ENCODE measurements around the gene PRMT1. TPM values are rescaled to one million over a fixed set of nuclear protein-coding genes. Genes with fewer than 3 reads are reported as not detected.

PRMT1 gene
- total RNA-seq, 4 donors from 2014 or later, result 102 to 191 (median 144) TPM

DNA sequence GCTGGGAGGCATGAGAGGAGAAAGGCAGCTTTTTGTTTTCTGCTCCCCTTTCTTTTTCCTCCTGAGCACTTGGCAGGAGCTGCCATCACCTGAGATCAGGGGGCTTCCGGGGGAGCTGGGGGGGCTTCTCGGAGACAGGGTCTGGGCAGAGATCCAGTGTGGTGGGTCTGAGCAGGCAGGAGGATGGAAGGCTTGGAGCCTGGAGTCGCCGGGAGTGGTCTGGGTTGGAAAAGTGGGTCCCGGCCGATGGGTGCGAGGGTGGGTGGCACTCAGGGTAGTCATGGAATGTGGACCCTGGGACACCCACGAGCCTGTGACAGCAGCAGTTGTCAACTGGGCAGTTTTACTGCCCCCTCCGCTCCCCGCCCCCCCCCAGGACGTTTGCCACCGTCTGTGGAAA is 10.1 kb downstream of the PRMT1 start:
- no peaks in the 10 kb centered on the region for H3K9me3 ChIP-seq
- H3K27me3 ChIP-seq, result peaks cover 0 to 37% (median 13%) of the 10 kb centered on the region in 4 donors
- intact Hi-C loops (cut with DNase I), result no loop called here
- H3K4me1 ChIP-seq, result peaks cover 31 to 41% (median 33%) of the 10 kb centered on the region in 4 donors
- TF ChIP-seq POLR2A (IDR thresholded peaks at IDR 0.05; ENCODE audit: low read depth) (no peak), EP300 (IDR thresholded peaks at IDR 0.05) (no peak), POLR2AphosphoS5 (IDR thresholded peaks at IDR 0.05) (no peak)
- TF ChIP-seq, protein P1, sequence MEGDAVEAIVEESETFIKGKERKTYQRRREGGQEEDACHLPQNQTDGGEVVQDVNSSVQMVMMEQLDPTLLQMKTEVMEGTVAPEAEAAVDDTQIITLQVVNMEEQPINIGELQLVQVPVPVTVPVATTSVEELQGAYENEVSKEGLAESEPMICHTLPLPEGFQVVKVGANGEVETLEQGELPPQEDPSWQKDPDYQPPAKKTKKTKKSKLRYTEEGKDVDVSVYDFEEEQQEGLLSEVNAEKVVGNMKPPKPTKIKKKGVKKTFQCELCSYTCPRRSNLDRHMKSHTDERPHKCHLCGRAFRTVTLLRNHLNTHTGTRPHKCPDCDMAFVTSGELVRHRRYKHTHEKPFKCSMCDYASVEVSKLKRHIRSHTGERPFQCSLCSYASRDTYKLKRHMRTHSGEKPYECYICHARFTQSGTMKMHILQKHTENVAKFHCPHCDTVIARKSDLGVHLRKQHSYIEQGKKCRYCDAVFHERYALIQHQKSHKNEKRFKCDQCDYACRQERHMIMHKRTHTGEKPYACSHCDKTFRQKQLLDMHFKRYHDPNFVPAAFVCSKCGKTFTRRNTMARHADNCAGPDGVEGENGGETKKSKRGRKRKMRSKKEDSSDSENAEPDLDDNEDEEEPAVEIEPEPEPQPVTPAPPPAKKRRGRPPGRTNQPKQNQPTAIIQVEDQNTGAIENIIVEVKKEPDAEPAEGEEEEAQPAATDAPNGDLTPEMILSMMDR (IDR thresholded peaks at IDR 0.05), result no peak
- peak overlapping the region in 3 of 4 donors; percentile 31 to 66 (median 36) for H3K27ac ChIP-seq (replicated peaks in 1 of 4)
- DNase-seq (ENCODE audit: extremely low spot score), result no peak
- H3K4me3 ChIP-seq, result peak overlapping the region in 1 of 4 donors; percentile 3
- WGBS, result 68% methylated on average over 12 of the region's 12 CpGs
- H3K36me3 ChIP-seq, result peaks cover 46 to 64% (median 58%) of the 10 kb centered on the region in 4 donors

DNA sequence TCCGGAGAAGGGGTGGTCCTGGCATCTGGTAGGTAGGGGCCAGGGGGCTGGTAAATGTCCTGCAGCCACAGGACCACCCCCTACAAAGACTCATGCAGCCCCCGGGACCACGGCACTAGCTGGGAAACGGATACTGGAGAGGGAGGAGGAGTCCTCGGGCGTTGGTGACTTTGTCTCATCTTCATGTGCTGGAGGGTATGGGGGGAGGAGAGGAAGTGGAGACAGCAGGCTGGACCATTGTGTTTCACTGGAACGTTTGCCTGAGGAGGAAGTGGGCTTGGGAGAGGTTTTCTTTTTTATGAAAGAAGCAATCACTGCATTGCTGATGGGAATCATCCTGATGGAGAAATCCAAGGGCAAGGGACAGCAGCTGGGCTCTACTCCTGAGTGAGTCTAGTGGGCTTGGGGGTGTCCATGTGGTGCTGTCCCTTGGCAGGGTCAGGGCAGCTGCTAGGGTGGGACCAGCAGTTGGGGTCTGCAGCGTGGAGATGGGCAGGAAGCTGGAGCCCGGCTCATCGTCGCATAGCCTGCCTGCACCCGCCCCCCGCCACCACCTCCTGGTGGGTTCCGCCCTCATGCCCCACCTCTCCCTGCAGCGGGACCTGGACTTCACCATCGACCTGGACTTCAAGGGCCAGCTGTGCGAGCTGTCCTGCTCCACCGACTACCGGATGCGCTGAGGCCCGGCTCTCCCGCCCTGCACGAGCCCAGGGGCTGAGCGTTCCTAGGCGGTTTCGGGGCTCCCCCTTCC is 10.7 kb downstream of the PRMT1 start:
- Histone ChIP-seq H3K36me3 (peaks cover 40 to 58% (median 52%) of the 10 kb centered on the region in 4 donors), H3K27me3 (peaks cover 0 to 42% (median 13%) of the 10 kb centered on the region in 4 donors), H3K9me3 (no peaks in the 10 kb centered on the region), H3K4me3 (peak overlapping the region; percentile 16 to 56 (median 51)), H3K27ac (replicated peaks in 1 of 4) (peak overlapping the region; percentile 38 to 66 (median 52)), H3K4me1 (peaks cover 31 to 41% (median 33%) of the 10 kb centered on the region in 4 donors)
- DNase-seq (ENCODE audit: extremely low spot score), result no peak
- TF ChIP-seq EP300 (IDR thresholded peaks at IDR 0.05), result no peak
- TF ChIP-seq, protein P1 (IDR thresholded peaks at IDR 0.05), result no peak
- TF ChIP-seq POLR2AphosphoS5 (IDR thresholded peaks at IDR 0.05), result no peak
- TF ChIP-seq POLR2A (IDR thresholded peaks at IDR 0.05; ENCODE audit: low read depth), result no peak
- 62% methylated on average over 15 of the region's 26 CpGs for WGBS
- intact Hi-C loops (cut with DNase I), result no loop called here

DNA sequence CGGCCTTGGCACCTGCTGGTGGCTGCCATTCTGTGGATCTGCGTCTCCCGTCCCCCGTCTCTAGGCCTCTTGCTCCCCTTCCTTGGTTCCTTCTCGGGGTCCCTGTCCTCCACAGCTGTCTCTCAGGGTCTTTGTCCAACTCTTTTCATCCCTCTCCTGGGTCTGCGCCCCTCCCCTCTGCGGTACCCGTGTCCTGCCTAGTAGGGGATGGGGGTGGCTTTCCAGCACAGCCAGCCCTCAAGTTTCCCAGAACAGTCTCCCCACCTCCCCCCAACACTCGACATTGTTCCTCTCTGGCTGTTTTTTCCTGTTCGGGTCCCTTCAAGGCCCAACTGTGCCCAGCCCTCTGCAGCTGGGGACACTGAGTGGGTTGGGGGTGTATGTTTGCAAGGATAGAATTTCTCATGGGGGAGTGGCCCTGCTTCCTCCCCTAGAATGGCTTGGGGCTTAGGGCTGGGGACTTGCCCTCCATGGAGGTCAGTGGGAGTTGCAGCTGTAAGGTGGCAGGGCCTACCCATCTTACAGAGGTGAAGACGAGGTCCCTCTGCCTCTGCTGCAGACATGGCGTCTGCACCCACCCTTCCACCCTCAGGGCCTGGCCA is 11.6 kb downstream of the PRMT1 start:
- H3K27ac ChIP-seq (replicated peaks in 1 of 4), result peak overlapping the region; percentile 38 to 70 (median 52)
- 73% methylated on average over 10 of the region's 12 CpGs for WGBS
- peaks cover 31 to 41% (median 33%) of the 10 kb centered on the region in 4 donors for H3K4me1 ChIP-seq
- no peak for DNase-seq (ENCODE audit: extremely low spot score)
- intact Hi-C loops (cut with DNase I), result no loop called here
- peaks cover 33 to 49% (median 45%) of the 10 kb centered on the region in 4 donors for H3K36me3 ChIP-seq
- TF ChIP-seq POLR2A (IDR thresholded peaks at IDR 0.05; ENCODE audit: low read depth) (no peak), POLR2AphosphoS5 (IDR thresholded peaks at IDR 0.05) (peak in 1 of 2 donors; percentile 13), EP300 (IDR thresholded peaks at IDR 0.05) (no peak)
- TF ChIP-seq, protein P1 (IDR thresholded peaks at IDR 0.05), result no peak
- no peaks in the 10 kb centered on the region for H3K9me3 ChIP-seq
- H3K4me3 ChIP-seq, result peak overlapping the region; percentile 51 to 63 (median 54)
- H3K27me3 ChIP-seq, result peaks cover 0 to 43% (median 13%) of the 10 kb centered on the region in 4 donors

- peak within 1 kb of the TSS; percentile 59 to 76 (median 68) for H3K27ac ChIP-seq (replicated peaks in 1 of 4)
- WGBS, result 33% methylated on average over 41 of the region's 54 CpGs
- H3K27me3 ChIP-seq, result peaks cover 0 to 43% (median 13%) of the 10 kb centered on the region in 4 donors
- intact Hi-C loops (cut with DNase I), result no loop called here
- no peak for TF ChIP-seq EP300 (IDR thresholded peaks at IDR 0.05)
- no peak for TF ChIP-seq POLR2A (IDR thresholded peaks at IDR 0.05; ENCODE audit: low read depth)
- TF ChIP-seq, protein P1 (IDR thresholded peaks at IDR 0.05), result peak; percentile 40 to 55 (median 43)
- peak in 1 of 2 donors; percentile 10 for TF ChIP-seq POLR2AphosphoS5 (IDR thresholded peaks at IDR 0.05)
- peaks cover 28 to 41% (median 37%) of the 10 kb centered on the region in 4 donors for H3K36me3 ChIP-seq
- H3K9me3 ChIP-seq, result no peaks in the 10 kb centered on the region
- peak within 1 kb of the TSS; percentile 51 to 63 (median 54) for H3K4me3 ChIP-seq
- no peak for DNase-seq (ENCODE audit: extremely low spot score)
- peaks cover 31 to 41% (median 33%) of the 10 kb centered on the region in 4 donors for H3K4me1 ChIP-seq
Observed at GRCh38 chr19:49689133-49690078, 12.3 kb downstream of the PRMT1 start, which contains the start of gene ADM5. Gene ADM5 (plus strand): TSS chr19:49689594. CDS start chr19:49689838, 244 bp downstream.

Data from esophagus muscularis mucosa (tissue), 4 donors.